LNCaP clone FGC (cell line): Measurements from ENCODE around the gene WARS2.

Experiments used
- DNase-seq: peaks from one replicate; pipeline ENCODE4 v3.0.0-alpha.2; 2011; ENCODE audit warnings: low read depth
- H3K4me3 ChIP-seq: 2 replicates; pipeline ENCODE4 v1.5.1; 2011; ENCODE audit warnings: mild to moderate bottlenecking, low read depth, low read length, control low read depth
- CTCF ChIP-seq: IDR thresholded peaks from 2 replicates; pipeline ENCODE4 v1.5.1; 2012; ENCODE audit warnings: mild to moderate bottlenecking; ENCODE audit not compliant: control insufficient read depth, insufficient read depth; ENCODE audit errors: extremely low read depth

The WARS2 gene

GRCh38 chr1:118998171-118998570, 142.3 kb downstream of the WARS2 start:
- DNase-seq = no peak
- no peak for TF ChIP-seq CTCF
- H3K4me3 ChIP-seq = no peak overlapping the region

DNA sequence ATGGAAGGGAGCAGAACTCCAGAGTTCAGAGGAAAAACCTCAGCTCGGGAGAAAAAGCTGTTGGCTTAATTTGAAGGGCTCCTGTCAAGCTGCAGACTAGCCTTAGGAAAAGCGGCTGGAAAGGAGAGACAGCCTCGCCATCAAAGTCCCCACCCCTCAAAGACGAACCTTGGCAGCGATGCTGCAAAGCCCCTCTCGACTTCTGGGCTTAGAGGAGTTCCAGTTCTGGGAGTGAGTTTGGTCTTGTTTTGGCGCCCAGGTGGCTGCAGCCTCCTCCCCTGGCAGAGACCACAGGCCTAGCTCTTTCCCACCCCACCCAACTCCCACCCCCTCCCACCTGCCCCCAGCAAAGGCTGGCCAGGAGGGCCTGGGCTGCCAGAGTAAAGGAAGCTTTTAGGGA, 143.2 kb downstream of the WARS2 start:
- no peak for DNase-seq
- H3K4me3 ChIP-seq = no peak overlapping the region
- no peak for TF ChIP-seq CTCF

DNA sequence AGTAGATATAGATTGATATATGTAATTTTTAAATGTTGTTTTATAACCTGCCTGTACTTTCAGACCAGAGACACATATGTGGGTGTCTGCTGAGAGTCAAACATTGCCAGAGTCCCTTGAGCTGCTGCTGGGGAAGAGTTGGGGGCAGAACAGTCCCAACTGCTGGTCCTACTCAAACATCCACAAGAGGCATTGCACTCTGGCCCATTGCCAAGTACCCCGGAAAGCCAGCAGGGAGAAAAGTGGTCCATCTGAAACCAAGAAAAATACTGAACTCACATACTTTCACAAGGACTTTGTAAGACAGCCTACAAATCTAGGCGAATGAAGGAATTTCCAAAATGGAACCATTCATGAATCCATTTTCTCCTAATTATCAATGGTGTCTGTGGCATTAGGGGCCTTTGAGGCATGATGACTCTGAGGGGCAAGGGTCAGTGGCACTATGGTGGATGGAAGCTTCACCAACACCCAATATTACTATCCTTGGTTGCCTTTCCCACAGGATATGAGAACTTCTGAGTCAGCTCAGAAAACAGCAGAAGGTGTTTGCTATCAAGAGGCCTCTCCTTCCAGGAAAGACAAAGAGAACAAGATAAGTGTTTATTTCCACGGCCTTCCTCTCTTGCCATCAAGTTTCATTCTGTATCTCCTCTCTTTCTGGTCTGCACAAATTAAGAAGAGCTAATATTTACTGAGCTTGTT, 145.0 kb downstream of the WARS2 start:
- TF ChIP-seq CTCF = no peak
- DNase-seq = no peak
- H3K4me3 ChIP-seq = no peak overlapping the region

GRCh38 chr1:118993700-118994026, 146.8 kb downstream of the WARS2 start:
- no peak for TF ChIP-seq CTCF
- DNase-seq = no peak
- H3K4me3 ChIP-seq = no peak overlapping the region

- H3K4me3 ChIP-seq = no peak overlapping the region
- no peak for DNase-seq
- no peak for TF ChIP-seq CTCF
Observed at GRCh38 chr1:118992868-118993699, 147.4 kb downstream of the WARS2 start.

- no peak for DNase-seq
- H3K4me3 ChIP-seq = no peak overlapping the region
- TF ChIP-seq CTCF = no peak
Observed at GRCh38 chr1:118992237-118992825, 148.1 kb downstream of the WARS2 start.

GRCh38 chr1:118991448-118991847, 149.0 kb downstream of the WARS2 start:
- no peak overlapping the region for H3K4me3 ChIP-seq
- TF ChIP-seq CTCF = no peak
- no peak for DNase-seq
